H9 (cell line): ENCODE results near the gene HACL1. TPM values are rescaled to one million over a fixed set of nuclear protein-coding genes. Genes with fewer than 3 reads are reported as not detected.

Experiments used
- DNase-seq: peaks from one replicate; pipeline ENCODE4 v3.0.0-alpha.2; 2017
- H2AFZ ChIP-seq: one replicate; pipeline ENCODE4 v1.6.1; 2013; ENCODE audit warnings: mild to moderate bottlenecking, low read length, control low read depth, moderate library complexity
- H2AK5ac ChIP-seq: 2 replicates; pipeline ENCODE4 v1.6.1; 2013; ENCODE audit warnings: low read length, control low read depth, mixed read lengths; ENCODE audit not compliant: insufficient read length
- H2BK120ac ChIP-seq: one replicate; pipeline ENCODE4 v1.6.1; 2013; ENCODE audit warnings: low read depth, mild to moderate bottlenecking, low read length, control low read depth, inconsistent platforms; ENCODE audit not compliant: poor library complexity, severe bottlenecking
- H2BK12ac ChIP-seq: 2 replicates; pipeline ENCODE4 v1.6.1; 2013; ENCODE audit warnings: low read length, control low read depth, mixed read lengths, low read depth; ENCODE audit not compliant: insufficient read length
- H2BK15ac ChIP-seq: 2 replicates; pipeline ENCODE4 v1.6.1; 2013; ENCODE audit warnings: low read depth, low read length, control low read depth
- H2BK20ac ChIP-seq: one replicate; pipeline ENCODE4 v1.6.1; 2013; ENCODE audit warnings: low read depth, mild to moderate bottlenecking, low read length, control low read depth, inconsistent platforms; ENCODE audit not compliant: poor library complexity, severe bottlenecking
- H2BK5ac ChIP-seq: 2 replicates; pipeline ENCODE4 v1.6.1; 2013; ENCODE audit warnings: low read length, control low read depth, mixed read lengths; ENCODE audit not compliant: insufficient read length
- H3K14ac ChIP-seq: 2 replicates; pipeline ENCODE4 v1.6.1; 2013; ENCODE audit warnings: low read length, control low read depth; ENCODE audit not compliant: insufficient read depth
- H3K18ac ChIP-seq: 2 replicates; pipeline ENCODE4 v1.6.1; 2013; ENCODE audit warnings: low read depth, mild to moderate bottlenecking, mixed read lengths, low read length, control low read depth; ENCODE audit not compliant: insufficient read length
- H3K23ac ChIP-seq: 2 replicates; pipeline ENCODE4 v1.6.1; 2013; ENCODE audit warnings: low read length, control low read depth, mixed read lengths, low read depth; ENCODE audit not compliant: insufficient read length
- H3K23me2 ChIP-seq: 2 replicates; pipeline ENCODE4 v1.6.1; 2013; ENCODE audit warnings: low read depth, mild to moderate bottlenecking, mixed read lengths, low read length, control low read depth; ENCODE audit not compliant: insufficient read length, poor library complexity, severe bottlenecking
- H3K27ac ChIP-seq: 2 replicates; pipeline ENCODE4 v1.5.1; 2013; ENCODE audit warnings: low read length, control low read depth, mixed read lengths, low read depth; ENCODE audit not compliant: insufficient read length
- H3K27me3 ChIP-seq: 2 replicates; pipeline ENCODE4 v1.6.1; 2013; ENCODE audit warnings: low read length, control low read depth, inconsistent platforms; ENCODE audit not compliant: insufficient read depth
- H3K4ac ChIP-seq: 2 replicates; pipeline ENCODE4 v1.6.1; 2013; ENCODE audit warnings: low read depth, mild to moderate bottlenecking, control low read depth, inconsistent platforms, low read length, moderate library complexity
- H3K4me1 ChIP-seq: 2 replicates; pipeline ENCODE4 v1.6.1; 2013; ENCODE audit warnings: low read length, control low read depth, inconsistent platforms; ENCODE audit not compliant: insufficient read depth
- H3K4me2 ChIP-seq: 2 replicates; pipeline ENCODE4 v1.6.1; 2013; ENCODE audit warnings: low read length, control low read depth, mixed read lengths; ENCODE audit not compliant: insufficient read length, insufficient read depth
- H3K56ac ChIP-seq: 2 replicates; pipeline ENCODE4 v1.6.1; 2013; ENCODE audit warnings: low read depth, mild to moderate bottlenecking, mixed read lengths, low read length, control low read depth; ENCODE audit not compliant: insufficient read length
- H3K79me1 ChIP-seq: 2 replicates; pipeline ENCODE4 v1.6.1; 2013; ENCODE audit warnings: low read depth, mild to moderate bottlenecking, moderate library complexity, low read length, control low read depth, inconsistent platforms; ENCODE audit not compliant: insufficient read depth, poor library complexity, severe bottlenecking
- H3K79me2 ChIP-seq: 2 replicates; pipeline ENCODE4 v1.6.1; 2013; ENCODE audit warnings: low read length, control low read depth, inconsistent platforms; ENCODE audit not compliant: insufficient read depth
- H3K9ac ChIP-seq: 2 replicates; pipeline ENCODE4 v1.6.1; 2013; ENCODE audit warnings: low read length, control low read depth, mixed read lengths; ENCODE audit not compliant: insufficient read length; ENCODE audit errors: extremely low read depth
- H3K9me3 ChIP-seq: one replicate; pipeline ENCODE4 v1.6.1; 2013; ENCODE audit warnings: low read depth, low read length, inconsistent platforms; ENCODE audit not compliant: control insufficient read depth
- H3T11ph ChIP-seq: one replicate; pipeline ENCODE4 v1.6.1; 2013; ENCODE audit warnings: mild to moderate bottlenecking, low read length, control low read depth, inconsistent platforms
- H4K20me1 ChIP-seq: one replicate; pipeline ENCODE4 v1.6.1; 2013; ENCODE audit not compliant: control insufficient read depth, insufficient read length, insufficient read depth
- H4K5ac ChIP-seq: 2 replicates; pipeline ENCODE4 v1.6.1; 2013; ENCODE audit warnings: low read depth, mild to moderate bottlenecking, mixed read lengths, low read length, control low read depth; ENCODE audit not compliant: insufficient read length
- H4K8ac ChIP-seq: replicated peaks from 2 replicates; pipeline ENCODE4 v1.6.1; 2013; ENCODE audit warnings: low read length, control low read depth, mixed read lengths, low read depth; ENCODE audit not compliant: insufficient read length
- H4K91ac ChIP-seq: 2 replicates; pipeline ENCODE4 v1.6.1; 2013; ENCODE audit warnings: low read depth, mild to moderate bottlenecking, moderate library complexity, mixed read lengths, low read length, control low read depth; ENCODE audit not compliant: insufficient read length
- H3K27ac Mint-ChIP-seq, 3 experiments: 2 replicates in 2 of 3; 3 replicates in 1 of 3; pipeline ENCODE4 v1.8.0; 2020 to 2021; ENCODE audit warnings: mixed read lengths in 3 of 3, mild to moderate bottlenecking in 1 of 3, moderate library complexity in 1 of 3
- H3K27me3 Mint-ChIP-seq: 2 replicates; pipeline ENCODE4 v1.8.0; 2021; ENCODE audit warnings: low read depth, mild to moderate bottlenecking, moderate library complexity, mixed read lengths
- H3K36me3 Mint-ChIP-seq, 3 experiments: 2 replicates in 2 of 3; 3 replicates in 1 of 3; pipeline ENCODE4 v1.8.0; 2020 to 2021; ENCODE audit warnings: low read depth in 3 of 3, mixed read lengths in 3 of 3; ENCODE audit not compliant: insufficient read depth in 1 of 3
- H3K4me1 Mint-ChIP-seq, 2 experiments: 2 replicates each; pipeline ENCODE4 v1.8.0; 2020; ENCODE audit warnings: mixed read lengths in 2 of 2
- H3K4me3 Mint-ChIP-seq, 2 experiments: 2 replicates in 1 of 2; 3 replicates in 1 of 2; pipeline ENCODE4 v1.8.0; 2020 to 2021; ENCODE audit warnings: mild to moderate bottlenecking in 2 of 2, mixed read lengths in 2 of 2, moderate library complexity in 1 of 2
- H3K9me3 Mint-ChIP-seq, 2 experiments: 2 replicates in 1 of 2; 3 replicates in 1 of 2; pipeline ENCODE4 v1.8.0; 2020; ENCODE audit warnings: mild to moderate bottlenecking in 2 of 2, mixed read lengths in 2 of 2, moderate library complexity in 1 of 2
- WGBS: extraction: QIAGEN DNeasy Blood & Tissue Kit; methylation state at CpG from one replicate; pipeline ENCODE4 v1.1.7; 2013; ENCODE audit warnings: missing lambda C conversion rate, low lambda C conversion rate, mixed read lengths; ENCODE audit not compliant: insufficient read length; ENCODE audit errors: extremely low coverage; 5-methylcytosine and 5-hydroxymethylcytosine counted together
- total RNA-seq: library from RNA; stranded (reverse); gene quantifications from 2 replicates; pipeline ENCODE4 v1.2.1, GENCODE V29; 2021
- TF ChIP-seq, protein P1 (sequence below): fragments of 200-600 bp; sonication (generic); conservative IDR thresholded peaks from 3 replicates; pipeline ENCODE4 v1.8.0; 2021; ENCODE audit warnings: antibody characterized with exemption, mild to moderate bottlenecking

The HACL1 gene
- total RNA-seq, 1 experiment from 2014 or later, result 52.6 TPM

DNA sequence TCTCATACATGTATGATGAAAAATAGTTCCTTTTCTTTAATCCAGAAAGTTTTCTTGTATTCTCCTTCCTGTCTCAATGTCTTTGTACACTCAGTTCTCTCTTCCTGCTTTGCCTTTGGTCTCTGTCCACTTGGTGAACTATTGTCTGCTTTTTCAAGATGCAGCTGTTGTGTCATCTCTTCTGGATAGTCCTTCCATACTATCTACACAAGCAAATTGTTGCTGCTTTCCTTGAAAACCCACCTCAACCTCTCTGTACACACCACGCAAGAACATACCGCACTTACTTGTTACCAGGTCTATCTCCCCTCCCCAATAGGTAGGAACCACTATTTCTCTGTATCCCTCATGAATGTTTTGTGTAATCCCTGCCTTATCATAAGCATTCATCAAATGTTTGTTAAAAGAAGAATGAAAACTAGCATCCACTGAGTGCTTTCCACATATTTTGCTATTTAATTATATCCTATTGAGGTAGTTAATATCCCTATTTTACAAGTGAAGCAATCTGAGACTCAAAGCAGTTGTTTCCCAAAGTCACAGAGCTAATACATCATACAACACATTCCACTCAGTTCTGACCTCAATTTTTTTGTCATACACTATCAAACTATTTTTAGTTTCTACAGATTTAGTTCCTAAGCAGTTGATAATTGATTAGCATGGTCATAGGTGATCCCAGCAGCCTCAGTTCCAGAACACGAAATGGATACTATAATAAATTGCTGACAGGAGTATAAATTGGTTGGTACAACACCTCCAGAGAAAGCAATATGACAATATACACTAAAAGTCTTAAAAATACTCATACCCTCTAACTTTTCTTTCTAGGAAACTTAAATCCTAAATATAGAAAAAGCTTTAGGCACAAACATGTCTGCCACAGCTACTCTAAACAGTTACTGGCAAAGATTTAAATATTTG lies 19.6 kb downstream of the HACL1 start:
- no peak overlapping the region for H4K5ac ChIP-seq
- H4K20me1 ChIP-seq, result no peaks in the 10 kb centered on the region
- Mint-ChIP-seq H3K9me3 (no peaks in the 10 kb centered on the region), H3K27ac (no peak overlapping the region), H3K4me3 (no peak overlapping the region), H3K36me3 (peaks cover 4 to 62% (median 55%) of the 10 kb centered on the region in 3 experiments; a peak in 5 of 7 replicates), H3K4me1 (no peaks in the 10 kb centered on the region), H3K27me3 (no peaks in the 10 kb centered on the region)
- no peak overlapping the region for H2BK12ac ChIP-seq
- H3K27ac ChIP-seq, result no peak overlapping the region
- no peaks in the 10 kb centered on the region for H3K9me3 ChIP-seq
- TF ChIP-seq, protein P1, sequence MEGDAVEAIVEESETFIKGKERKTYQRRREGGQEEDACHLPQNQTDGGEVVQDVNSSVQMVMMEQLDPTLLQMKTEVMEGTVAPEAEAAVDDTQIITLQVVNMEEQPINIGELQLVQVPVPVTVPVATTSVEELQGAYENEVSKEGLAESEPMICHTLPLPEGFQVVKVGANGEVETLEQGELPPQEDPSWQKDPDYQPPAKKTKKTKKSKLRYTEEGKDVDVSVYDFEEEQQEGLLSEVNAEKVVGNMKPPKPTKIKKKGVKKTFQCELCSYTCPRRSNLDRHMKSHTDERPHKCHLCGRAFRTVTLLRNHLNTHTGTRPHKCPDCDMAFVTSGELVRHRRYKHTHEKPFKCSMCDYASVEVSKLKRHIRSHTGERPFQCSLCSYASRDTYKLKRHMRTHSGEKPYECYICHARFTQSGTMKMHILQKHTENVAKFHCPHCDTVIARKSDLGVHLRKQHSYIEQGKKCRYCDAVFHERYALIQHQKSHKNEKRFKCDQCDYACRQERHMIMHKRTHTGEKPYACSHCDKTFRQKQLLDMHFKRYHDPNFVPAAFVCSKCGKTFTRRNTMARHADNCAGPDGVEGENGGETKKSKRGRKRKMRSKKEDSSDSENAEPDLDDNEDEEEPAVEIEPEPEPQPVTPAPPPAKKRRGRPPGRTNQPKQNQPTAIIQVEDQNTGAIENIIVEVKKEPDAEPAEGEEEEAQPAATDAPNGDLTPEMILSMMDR, result no peak
- H3K9ac ChIP-seq, result no peak overlapping the region
- H3K23me2 ChIP-seq, result no peaks in the 10 kb centered on the region
- no peak overlapping the region for H3K18ac ChIP-seq
- H3K56ac ChIP-seq, result no peak overlapping the region
- H2BK20ac ChIP-seq, result no peak overlapping the region
- WGBS, result no CpG with 5 or more reads among the region's 3 CpGs
- H3T11ph ChIP-seq, result no peak overlapping the region
- H2BK120ac ChIP-seq, result no peak overlapping the region
- H3K23ac ChIP-seq, result no peak overlapping the region
- no peaks in the 10 kb centered on the region for H3K4me1 ChIP-seq
- H3K79me2 ChIP-seq, result no peaks in the 10 kb centered on the region
- no peak overlapping the region for H3K4me2 ChIP-seq
- no peaks in the 10 kb centered on the region for H3K27me3 ChIP-seq
- H4K91ac ChIP-seq, result no peak overlapping the region
- H2AFZ ChIP-seq, result no peak overlapping the region
- H2AK5ac ChIP-seq, result no peak overlapping the region
- no peak overlapping the region for H2BK15ac ChIP-seq
- H3K4ac ChIP-seq, result no peak overlapping the region
- no peak for DNase-seq
- H3K14ac ChIP-seq, result no peak overlapping the region
- no peak overlapping the region for H2BK5ac ChIP-seq
- no peaks in the 10 kb centered on the region for H3K79me1 ChIP-seq
- H4K8ac ChIP-seq, result no peak overlapping the region
